ENCODE results near the gene GRHL1. TPM values are rescaled to one million over a fixed set of nuclear protein-coding genes. Genes with fewer than 3 reads are reported as not detected.
"Not testable (repeated sequence)": the region's sequence is repeated elsewhere in the genome, so short reads cannot be mapped to it uniquely, and the experiment has no call there.

GRHL1 gene
- total RNA-seq, 1 experiment from 2014 or later, result 1.3 TPM

GRCh38 chr2:10009271-10009810 is 57.8 kb downstream of the GRHL1 start:
- peaks cover 6% of the 10 kb centered on the region; the same call in 1 of the 2 replicates for H3K9me3 ChIP-seq (ENCODE audit: low read length)
- no peaks in the 10 kb centered on the region for H3K79me2 ChIP-seq (ENCODE audit: low read length)
- no peaks in the 10 kb centered on the region for H4K20me1 ChIP-seq (ENCODE audit: insufficient read depth, low read depth, low read length)
- H3K9ac ChIP-seq (ENCODE audit: low read length), result no peak overlapping the region
- no peak overlapping the region for H2AFZ ChIP-seq (ENCODE audit: low read length)
- no peaks in the 10 kb centered on the region for H3K9me2 ChIP-seq (replicated peaks; ENCODE audit: insufficient read depth, low read length)
- H3K4me1 ChIP-seq (ENCODE audit: low read length), result no peaks in the 10 kb centered on the region
- no peaks in the 10 kb centered on the region for H3K27me3 ChIP-seq (ENCODE audit: low read length)
- no peak overlapping the region for H3K4me3 ChIP-seq (ENCODE audit: low read length)
- no peaks in the 10 kb centered on the region for H3K36me3 ChIP-seq (ENCODE audit: insufficient read depth, low read length)
- DNase-seq, result no peak
- no peak overlapping the region for H3K4me2 ChIP-seq (ENCODE audit: low read depth, low read length, poor library complexity, severe bottlenecking)
- H3K27ac ChIP-seq (ENCODE audit: low read length), result no peak overlapping the region

- no peak overlapping the region for H3K4me2 ChIP-seq (ENCODE audit: low read depth, low read length, poor library complexity, severe bottlenecking)
- H3K27ac ChIP-seq (ENCODE audit: low read length), result no peak overlapping the region
- H3K36me3 ChIP-seq (ENCODE audit: insufficient read depth, low read length), result no peaks in the 10 kb centered on the region
- no peak overlapping the region for H3K9ac ChIP-seq (ENCODE audit: low read length)
- DNase-seq, result no peak
- H3K79me2 ChIP-seq (ENCODE audit: low read length), result no peaks in the 10 kb centered on the region
- no peak overlapping the region for H2AFZ ChIP-seq (ENCODE audit: low read length)
- H3K4me3 ChIP-seq (ENCODE audit: low read length), result no peak overlapping the region
- H3K4me1 ChIP-seq (ENCODE audit: low read length), result no peaks in the 10 kb centered on the region
- H4K20me1 ChIP-seq (ENCODE audit: insufficient read depth, low read depth, low read length), result no peaks in the 10 kb centered on the region
- peaks cover 6% of the 10 kb centered on the region; the same call in 1 of the 2 replicates for H3K9me3 ChIP-seq (ENCODE audit: low read length)
- no peaks in the 10 kb centered on the region for H3K9me2 ChIP-seq (replicated peaks; ENCODE audit: insufficient read depth, low read length)
- no peaks in the 10 kb centered on the region for H3K27me3 ChIP-seq (ENCODE audit: low read length)
Measured at GRCh38 chr2:10009811-10010781, 58.6 kb downstream of the GRHL1 start.

GRCh38 chr2:10010861-10011605 is 59.5 kb downstream of the GRHL1 start:
- H3K79me2 ChIP-seq (ENCODE audit: low read length); H3K4me3 ChIP-seq (ENCODE audit: low read length); H3K27ac ChIP-seq (ENCODE audit: low read length); H3K27me3 ChIP-seq (ENCODE audit: low read length); H3K4me2 ChIP-seq (ENCODE audit: low read depth, low read length, poor library complexity, severe bottlenecking); H3K9ac ChIP-seq (ENCODE audit: low read length); H3K9me2 ChIP-seq (replicated peaks; ENCODE audit: insufficient read depth, low read length); H4K20me1 ChIP-seq (ENCODE audit: insufficient read depth, low read depth, low read length); H3K4me1 ChIP-seq (ENCODE audit: low read length); DNase-seq; H3K9me3 ChIP-seq (ENCODE audit: low read length); H2AFZ ChIP-seq (ENCODE audit: low read length); H3K36me3 ChIP-seq (ENCODE audit: insufficient read depth, low read length): not testable (repeated sequence)

- not testable (repeated sequence) for H3K4me3 ChIP-seq (ENCODE audit: low read length); H3K4me2 ChIP-seq (ENCODE audit: low read depth, low read length, poor library complexity, severe bottlenecking); H3K27me3 ChIP-seq (ENCODE audit: low read length); H3K36me3 ChIP-seq (ENCODE audit: insufficient read depth, low read length); DNase-seq; H3K9ac ChIP-seq (ENCODE audit: low read length); H3K4me1 ChIP-seq (ENCODE audit: low read length); H3K79me2 ChIP-seq (ENCODE audit: low read length); H3K9me2 ChIP-seq (replicated peaks; ENCODE audit: insufficient read depth, low read length); H3K9me3 ChIP-seq (ENCODE audit: low read length); H3K27ac ChIP-seq (ENCODE audit: low read length); H4K20me1 ChIP-seq (ENCODE audit: insufficient read depth, low read depth, low read length); H2AFZ ChIP-seq (ENCODE audit: low read length)
Measured at GRCh38 chr2:10011606-10012325, 60.3 kb downstream of the GRHL1 start.

- not testable (repeated sequence) for H3K4me3 ChIP-seq (ENCODE audit: low read length); H2AFZ ChIP-seq (ENCODE audit: low read length); H3K4me2 ChIP-seq (ENCODE audit: low read depth, low read length, poor library complexity, severe bottlenecking)
Measured at GRCh38 chr2:10012366-10012962, 61.0 kb downstream of the GRHL1 start.

GRCh38 chr2:10012963-10013461 is 61.5 kb downstream of the GRHL1 start:
- DNase-seq, result no peak
- H3K27ac ChIP-seq (ENCODE audit: low read length), result no peak overlapping the region
- peaks cover 6% of the 10 kb centered on the region; the same call in 1 of the 2 replicates for H3K9me3 ChIP-seq (ENCODE audit: low read length)
- no peaks in the 10 kb centered on the region for H4K20me1 ChIP-seq (ENCODE audit: insufficient read depth, low read depth, low read length)
- H3K4me2 ChIP-seq (ENCODE audit: low read depth, low read length, poor library complexity, severe bottlenecking), result no peak overlapping the region
- H3K4me3 ChIP-seq (ENCODE audit: low read length), result no peak overlapping the region
- no peak overlapping the region for H2AFZ ChIP-seq (ENCODE audit: low read length)
- H3K9me2 ChIP-seq (replicated peaks; ENCODE audit: insufficient read depth, low read length), result no peaks in the 10 kb centered on the region
- no peaks in the 10 kb centered on the region for H3K4me1 ChIP-seq (ENCODE audit: low read length)
- H3K36me3 ChIP-seq (ENCODE audit: insufficient read depth, low read length), result no peaks in the 10 kb centered on the region
- no peak overlapping the region for H3K9ac ChIP-seq (ENCODE audit: low read length)
- no peaks in the 10 kb centered on the region for H3K79me2 ChIP-seq (ENCODE audit: low read length)
- H3K27me3 ChIP-seq (ENCODE audit: low read length), result no peaks in the 10 kb centered on the region

More at GRCh38 chr2:10012366-10012962, 61.0 kb downstream of the GRHL1 start:
- H3K9me2 ChIP-seq (replicated peaks; ENCODE audit: insufficient read depth, low read length); H4K20me1 ChIP-seq (ENCODE audit: insufficient read depth, low read depth, low read length); DNase-seq; H3K27me3 ChIP-seq (ENCODE audit: low read length); H3K36me3 ChIP-seq (ENCODE audit: insufficient read depth, low read length); H3K79me2 ChIP-seq (ENCODE audit: low read length); H3K27ac ChIP-seq (ENCODE audit: low read length); H3K4me1 ChIP-seq (ENCODE audit: low read length); H3K9me3 ChIP-seq (ENCODE audit: low read length); H3K9ac ChIP-seq (ENCODE audit: low read length): not testable (repeated sequence)

- not testable (repeated sequence) for H3K79me2 ChIP-seq (ENCODE audit: low read length); H3K36me3 ChIP-seq (ENCODE audit: insufficient read depth, low read length); H2AFZ ChIP-seq (ENCODE audit: low read length); H3K9me3 ChIP-seq (ENCODE audit: low read length); H3K4me1 ChIP-seq (ENCODE audit: low read length); H3K27me3 ChIP-seq (ENCODE audit: low read length); DNase-seq; H4K20me1 ChIP-seq (ENCODE audit: insufficient read depth, low read depth, low read length); H3K4me3 ChIP-seq (ENCODE audit: low read length); H3K9me2 ChIP-seq (replicated peaks; ENCODE audit: insufficient read depth, low read length); H3K4me2 ChIP-seq (ENCODE audit: low read depth, low read length, poor library complexity, severe bottlenecking); H3K27ac ChIP-seq (ENCODE audit: low read length); H3K9ac ChIP-seq (ENCODE audit: low read length)
Measured at GRCh38 chr2:10013651-10014417, 62.3 kb downstream of the GRHL1 start.

All from Karpas-422 (cell line).